HG03280 (cell line): ENCODE results near the gene ATRNL1.

Experiments
- ATAC-seq: cut with Tn5 transposase; IDR thresholded peaks from one replicate; pipeline ENCODE4 v1.9.1; 2021; ENCODE audit warnings: mild to moderate bottlenecking, moderate library complexity; ENCODE audit not compliant: unreplicated experiment

Gene ATRNL1

GRCh38 chr10:115968236-115968635 is 875.1 kb downstream of the ATRNL1 start:
- ATAC-seq: no peak

GRCh38 chr10:115969591-115969990 is 876.4 kb downstream of the ATRNL1 start:
- ATAC-seq: no peak

DNA sequence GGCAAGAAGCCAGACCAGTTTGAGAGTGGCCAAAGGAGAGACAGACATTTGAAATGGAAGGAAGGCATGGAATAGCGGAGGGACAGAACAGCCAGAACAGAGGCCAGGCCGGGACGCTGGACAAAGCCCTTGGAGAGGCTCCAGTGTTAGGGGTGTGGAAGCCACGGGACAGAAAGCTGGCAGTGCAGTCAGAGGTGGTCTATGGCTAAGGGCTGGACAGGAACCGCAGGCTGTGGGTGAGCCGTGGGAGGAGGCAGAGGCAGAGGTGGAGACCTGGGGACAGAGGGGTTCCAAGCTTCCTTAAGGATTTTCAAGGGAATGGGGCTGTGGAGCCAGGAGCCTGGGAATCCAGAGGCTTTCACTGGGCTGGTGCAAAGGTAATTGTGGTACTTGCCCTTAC is 878.8 kb downstream of the ATRNL1 start:
- ATAC-seq: no peak

DNA sequence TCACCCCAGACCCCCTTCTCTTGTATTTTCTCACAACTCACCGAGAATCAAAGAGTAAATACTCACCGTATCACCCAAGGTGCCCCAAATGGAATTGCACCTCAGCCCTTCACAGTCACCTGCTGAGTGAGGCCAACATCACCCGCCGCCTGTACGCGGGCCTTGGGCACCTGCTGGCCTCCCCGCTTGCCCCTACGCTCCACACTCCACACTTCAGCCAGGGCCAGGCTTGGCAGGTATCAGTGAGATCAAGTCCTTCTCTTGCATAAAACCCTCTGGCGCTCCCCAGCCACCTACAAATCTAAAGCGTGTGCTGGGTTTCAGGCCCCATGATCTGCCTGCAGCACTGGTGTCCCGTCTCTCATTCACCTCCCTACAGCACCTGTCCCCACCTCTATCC is 879.3 kb downstream of the ATRNL1 start:
- ATAC-seq: no peak

DNA sequence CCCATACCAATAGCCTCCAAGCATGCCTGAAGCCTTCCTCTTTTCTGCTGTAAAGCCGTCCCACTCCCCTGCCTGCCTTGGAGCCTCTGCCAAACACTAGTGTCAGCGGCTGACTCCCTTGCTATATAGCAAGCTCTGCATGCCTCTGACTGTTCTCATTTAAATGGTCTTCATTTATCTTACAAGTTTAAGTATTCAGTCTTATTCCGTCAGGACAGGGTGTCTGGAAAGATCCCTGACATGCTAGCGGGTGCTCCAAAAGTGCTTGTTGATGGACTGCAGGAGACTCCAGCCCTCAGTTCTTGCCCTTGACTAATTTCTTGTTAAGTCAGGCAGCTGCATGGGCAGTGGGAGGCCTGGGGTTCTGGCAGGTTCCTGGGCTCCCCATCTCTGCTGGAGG is 881.2 kb downstream of the ATRNL1 start:
- ATAC-seq: no peak

DNA sequence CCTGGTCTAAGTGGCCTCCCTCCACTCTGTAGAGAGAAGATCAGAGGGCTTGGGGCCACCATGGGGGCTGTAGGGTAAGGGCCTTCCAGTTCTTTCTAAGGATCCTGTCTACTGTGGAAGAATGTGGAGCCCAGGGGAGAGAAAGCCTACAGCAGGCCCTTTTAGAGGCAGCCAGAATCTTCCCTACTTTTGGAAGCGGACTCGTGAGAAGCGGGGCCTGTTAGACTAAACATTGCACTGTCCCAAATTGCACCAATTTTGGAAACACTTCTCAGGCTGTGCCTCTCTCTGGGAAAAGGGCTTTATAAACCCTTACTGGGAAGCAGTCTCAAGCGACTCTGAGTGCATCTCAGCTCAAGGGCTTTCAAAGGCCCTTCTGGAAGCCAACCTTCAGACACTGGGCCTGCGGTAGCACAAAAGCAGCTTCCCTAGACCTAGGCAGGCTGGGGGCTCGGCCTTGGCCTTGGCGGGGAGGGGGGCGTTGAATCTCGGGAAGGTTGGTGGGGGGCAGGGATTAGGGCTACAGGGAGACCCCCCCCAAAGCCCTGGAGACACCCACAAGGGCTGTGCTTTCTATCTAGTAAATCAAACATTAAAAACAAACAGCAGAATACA is 881.8 kb downstream of the ATRNL1 start:
- no peak for ATAC-seq

DNA sequence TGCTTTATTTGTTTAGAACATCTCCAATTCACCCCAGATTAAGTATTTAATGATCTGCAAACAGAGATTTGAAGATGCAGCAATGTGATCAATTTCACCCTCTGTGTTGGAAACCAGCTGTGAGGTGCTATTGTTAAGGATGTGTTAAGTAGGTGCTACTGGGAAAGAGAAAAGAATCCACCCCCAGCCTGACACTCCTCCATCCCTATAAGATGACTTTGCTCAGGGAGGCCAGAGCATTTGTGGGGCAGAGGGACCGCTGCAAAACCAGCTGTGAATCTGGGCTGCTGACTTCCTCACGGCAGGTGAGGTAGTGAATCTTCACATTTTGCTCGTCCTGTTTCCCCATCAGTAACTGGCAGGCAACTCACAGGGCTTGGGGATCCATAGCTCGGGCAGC is 882.3 kb downstream of the ATRNL1 start:
- ATAC-seq: no peak

DNA sequence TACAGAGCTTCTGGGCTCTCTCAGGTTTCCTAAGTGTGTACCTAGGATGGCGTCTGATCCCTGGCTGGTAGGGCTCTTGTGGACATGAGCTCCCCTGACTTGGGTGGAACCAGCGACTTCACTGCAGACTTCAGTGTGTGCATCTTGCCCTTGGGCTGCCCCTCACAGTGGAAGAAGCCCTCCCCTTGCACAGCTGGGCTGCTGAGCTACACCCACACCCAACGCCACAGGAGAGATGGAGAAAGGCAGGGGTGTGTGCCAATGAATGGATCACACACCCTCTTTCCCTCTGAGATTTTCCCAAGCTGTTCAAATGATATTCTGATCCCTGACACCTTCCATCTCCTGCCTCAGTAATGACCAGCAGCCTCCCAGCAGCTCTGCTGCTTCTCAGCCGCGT is 883.2 kb downstream of the ATRNL1 start:
- no peak for ATAC-seq

GRCh38 chr10:115977855-115978254 is 884.7 kb downstream of the ATRNL1 start:
- ATAC-seq: no peak

GRCh38 chr10:115979576-115979975 is 886.4 kb downstream of the ATRNL1 start:
- ATAC-seq: no peak

GRCh38 chr10:115980470-115980869 is 887.3 kb downstream of the ATRNL1 start:
- ATAC-seq: no peak

DNA sequence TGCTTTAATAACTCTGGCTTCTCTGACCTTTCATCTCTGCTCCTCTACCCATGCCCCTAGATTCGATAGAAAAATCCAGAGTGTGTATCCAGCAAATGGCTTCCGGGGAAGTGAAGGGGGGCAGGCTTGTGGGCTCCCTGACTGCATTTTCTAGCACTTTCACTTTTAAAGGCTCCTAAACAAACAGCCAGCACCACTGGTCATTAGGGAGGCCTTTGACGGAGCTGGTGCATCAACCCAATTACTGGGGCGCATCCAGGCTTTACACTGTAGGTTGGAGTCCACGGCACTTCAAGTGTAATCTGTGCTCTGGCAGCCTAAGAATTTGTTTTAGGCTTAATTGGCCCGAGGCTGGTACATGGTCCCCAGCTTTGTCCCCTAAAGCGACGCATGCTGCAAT is 887.9 kb downstream of the ATRNL1 start:
- no peak for ATAC-seq

DNA sequence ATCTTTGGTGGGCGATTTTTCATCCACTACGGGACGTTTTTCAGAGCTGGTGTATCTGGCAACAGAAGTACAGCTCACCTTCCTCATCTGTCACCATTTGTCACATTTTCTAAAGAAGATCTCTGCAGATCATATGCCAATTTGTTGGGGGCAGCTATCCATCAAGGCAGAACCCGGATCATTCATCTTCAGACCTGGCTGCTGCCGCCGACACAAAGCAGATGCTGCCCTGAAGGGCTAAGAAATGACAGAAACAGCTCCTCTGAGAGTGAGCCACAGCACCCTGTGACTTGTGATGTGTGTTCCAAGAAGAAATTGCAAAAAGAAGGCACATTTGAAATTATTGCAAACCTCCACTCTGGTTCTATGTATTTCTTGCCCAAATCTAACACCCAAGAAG is 888.9 kb downstream of the ATRNL1 start:
- ATAC-seq: no peak

DNA sequence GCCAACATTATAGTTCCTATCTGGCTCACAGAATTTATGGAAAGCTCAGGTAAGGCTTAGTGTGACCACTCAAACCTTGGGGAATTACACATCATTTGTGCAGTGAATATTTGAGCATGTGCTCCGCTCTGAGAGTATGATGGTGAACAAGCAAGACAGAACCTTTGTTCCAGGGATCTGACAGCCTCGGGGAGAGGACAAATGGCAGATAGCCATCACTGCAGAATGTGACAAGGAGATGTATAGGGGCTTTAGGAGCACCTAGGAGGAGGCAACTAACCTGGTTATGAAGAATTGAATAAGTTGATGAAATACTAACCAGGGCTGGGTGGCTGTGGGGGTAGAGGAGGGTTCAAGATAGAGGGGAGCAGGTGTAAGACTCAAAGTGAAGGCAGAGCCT is 889.4 kb downstream of the ATRNL1 start:
- ATAC-seq: no peak

GRCh38 chr10:115985786-115986185 is 892.6 kb downstream of the ATRNL1 start:
- ATAC-seq: no peak

- no peak for ATAC-seq
Observed at GRCh38 chr10:115988380-115988779, 895.2 kb downstream of the ATRNL1 start.

DNA sequence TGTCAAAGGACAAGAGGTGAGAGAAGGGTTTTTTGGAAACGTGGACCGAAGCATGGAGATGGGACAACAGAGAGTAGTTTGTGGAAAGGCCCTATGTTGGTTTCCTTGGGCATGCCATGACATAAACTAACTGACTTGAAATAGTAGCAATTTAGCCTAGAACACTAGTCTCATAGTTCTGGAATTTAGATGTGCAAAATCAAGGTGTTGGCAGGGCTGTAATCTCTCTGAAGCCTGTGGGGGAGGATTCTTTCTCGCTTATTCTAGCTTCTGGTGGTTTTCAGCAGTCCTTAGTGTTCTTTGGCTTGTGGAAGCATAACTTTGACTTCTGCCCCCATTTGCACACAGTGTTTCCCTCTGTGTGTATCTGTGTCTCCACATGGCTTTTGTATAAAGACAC is 896.5 kb downstream of the ATRNL1 start:
- no peak for ATAC-seq

GRCh38 chr10:115992236-115992986 is 899.2 kb downstream of the ATRNL1 start:
- ATAC-seq: no peak

GRCh38 chr10:115996031-115996430 is 902.9 kb downstream of the ATRNL1 start:
- ATAC-seq: no peak

DNA sequence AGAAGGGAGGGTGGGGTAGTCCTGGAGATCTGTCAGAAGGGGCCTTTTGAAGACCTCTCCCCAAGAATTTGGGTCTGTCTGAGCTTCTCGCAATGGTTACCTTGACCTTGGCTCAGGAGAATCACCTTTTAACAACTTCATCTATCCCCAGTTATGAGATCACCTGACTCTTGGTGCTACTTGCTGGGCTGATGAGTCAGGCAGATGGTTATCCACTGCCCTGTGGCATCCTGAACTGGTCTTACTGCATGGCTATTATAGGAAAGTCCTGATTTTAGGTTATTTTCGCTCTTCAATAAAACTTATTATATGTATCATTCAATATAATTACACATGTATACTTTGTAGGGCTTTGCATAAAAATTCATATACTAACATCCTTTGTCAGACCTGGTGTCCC is 905.1 kb downstream of the ATRNL1 start:
- ATAC-seq: no peak
